NCI-H69 (cell line): Measurements from ENCODE around the gene CTIF.
A peak's percentile ranks its signal among the peaks of the same experiment; 100 is the strongest.
"Not testable (repeated sequence)": the region's sequence is repeated elsewhere in the genome, so short reads cannot be mapped to it uniquely, and the experiment has no call there.

Experiments
- DNase-seq: peaks from one replicate; lab custom pipeline; 2025; lab: John Stamatoyannopoulos, UW

The CTIF gene

GRCh38 chr18:48708807-48709206, 170.0 kb downstream of the CTIF start:
- no peak for DNase-seq

GRCh38 chr18:48709371-48710062, 170.7 kb downstream of the CTIF start:
- DNase-seq = no peak

GRCh38 chr18:48711651-48712486, 173.0 kb downstream of the CTIF start:
- DNase-seq = peak; percentile 67

GRCh38 chr18:48713309-48713708, 174.5 kb downstream of the CTIF start:
- no peak for DNase-seq

- no peak for DNase-seq
These were observed 176.0 kb downstream of the CTIF start for GRCh38 chr18:48714873-48715272.

GRCh38 chr18:48715711-48716361, 177.0 kb downstream of the CTIF start:
- DNase-seq = no peak

GRCh38 chr18:48717227-48717626, 178.4 kb downstream of the CTIF start:
- not testable (repeated sequence) for DNase-seq

- DNase-seq = no peak
These were observed 179.6 kb downstream of the CTIF start for GRCh38 chr18:48718251-48718959.

- DNase-seq = no peak
These were observed 180.6 kb downstream of the CTIF start for GRCh38 chr18:48719388-48719787.

- no peak for DNase-seq
These were observed 181.3 kb downstream of the CTIF start for GRCh38 chr18:48719974-48720654.

GRCh38 chr18:48720655-48721025, 181.8 kb downstream of the CTIF start:
- DNase-seq = no peak

GRCh38 chr18:48721312-48721711, 182.5 kb downstream of the CTIF start:
- DNase-seq = peak; percentile 44

GRCh38 chr18:48723016-48723415, 184.2 kb downstream of the CTIF start:
- no peak for DNase-seq

- peak; percentile 26 for DNase-seq
These were observed 185.0 kb downstream of the CTIF start for GRCh38 chr18:48723837-48724236.

- DNase-seq = peak; percentile 73
These were observed 185.6 kb downstream of the CTIF start for GRCh38 chr18:48724442-48724841.

GRCh38 chr18:48724939-48725338, 186.1 kb downstream of the CTIF start:
- no peak for DNase-seq

- no peak for DNase-seq
These were observed 186.7 kb downstream of the CTIF start for GRCh38 chr18:48725562-48725961.

GRCh38 chr18:48727681-48728080, 188.8 kb downstream of the CTIF start:
- DNase-seq = no peak

- no peak for DNase-seq
These were observed 189.5 kb downstream of the CTIF start for GRCh38 chr18:48728204-48728833.

- no peak for DNase-seq
These were observed 190.6 kb downstream of the CTIF start for GRCh38 chr18:48729404-48729803.

- peak; percentile 30 for DNase-seq
These were observed 191.2 kb downstream of the CTIF start for GRCh38 chr18:48730010-48730409.
